Esophagus muscularis mucosa (tissue), 4 donors: ENCODE measurements around the gene RAB6A.

ENCODE experiments used
- CTCF ChIP-seq, 3 experiments: fragments of 200-600 bp in 2 of 3; fragments of 450-650 bp in 1 of 3; sonication (generic) in 2 of 3; IDR thresholded peaks; one replicate each; pipeline ENCODE4 v1.5.1; 2017 to 2019; ENCODE audit warnings: antibody characterized with exemption in 3 of 3, mild to moderate bottlenecking in 2 of 3, moderate library complexity in 1 of 3
- EP300 ChIP-seq: sonication (generic); formaldehyde crosslinking; IDR thresholded peaks from one replicate; pipeline ENCODE4 v1.6.1; 2017; ENCODE audit warnings: antibody characterized with exemption
- POLR2A ChIP-seq: fragments of 450-650 bp; IDR thresholded peaks from one replicate; pipeline ENCODE4 v1.6.1; 2017; ENCODE audit warnings: antibody characterized with exemption, moderate library complexity, mild to moderate bottlenecking, low read depth

- TF ChIP-seq CTCF (IDR thresholded peaks at IDR 0.05) = no peak
- TF ChIP-seq POLR2A = no peak
- TF ChIP-seq EP300 = no peak
These were observed 600 bp upstream of the RAB6A start for GRCh38 chr11:73761403-73761945.
